Testis (tissue), 2 donors: ENCODE measurements around the gene CENPL.

ENCODE experiments used
- POLR2A ChIP-seq: fragments of 450-650 bp; IDR thresholded peaks from one replicate; pipeline ENCODE4 v1.6.1; 2017; ENCODE audit warnings: antibody characterized with exemption, mild to moderate bottlenecking, moderate library complexity
- TF ChIP-seq, protein P1 (sequence below), 3 experiments: fragments of 450-650 bp in 2 of 3; fragments of 200-600 bp in 1 of 3; sonication (generic) in 1 of 3; IDR thresholded peaks; one replicate each; pipeline ENCODE4 v1.5.1; 2016 to 2019; ENCODE audit warnings: antibody characterized with exemption in 3 of 3, mild to moderate bottlenecking in 2 of 3, moderate library complexity in 1 of 3

- TF ChIP-seq, protein P1, sequence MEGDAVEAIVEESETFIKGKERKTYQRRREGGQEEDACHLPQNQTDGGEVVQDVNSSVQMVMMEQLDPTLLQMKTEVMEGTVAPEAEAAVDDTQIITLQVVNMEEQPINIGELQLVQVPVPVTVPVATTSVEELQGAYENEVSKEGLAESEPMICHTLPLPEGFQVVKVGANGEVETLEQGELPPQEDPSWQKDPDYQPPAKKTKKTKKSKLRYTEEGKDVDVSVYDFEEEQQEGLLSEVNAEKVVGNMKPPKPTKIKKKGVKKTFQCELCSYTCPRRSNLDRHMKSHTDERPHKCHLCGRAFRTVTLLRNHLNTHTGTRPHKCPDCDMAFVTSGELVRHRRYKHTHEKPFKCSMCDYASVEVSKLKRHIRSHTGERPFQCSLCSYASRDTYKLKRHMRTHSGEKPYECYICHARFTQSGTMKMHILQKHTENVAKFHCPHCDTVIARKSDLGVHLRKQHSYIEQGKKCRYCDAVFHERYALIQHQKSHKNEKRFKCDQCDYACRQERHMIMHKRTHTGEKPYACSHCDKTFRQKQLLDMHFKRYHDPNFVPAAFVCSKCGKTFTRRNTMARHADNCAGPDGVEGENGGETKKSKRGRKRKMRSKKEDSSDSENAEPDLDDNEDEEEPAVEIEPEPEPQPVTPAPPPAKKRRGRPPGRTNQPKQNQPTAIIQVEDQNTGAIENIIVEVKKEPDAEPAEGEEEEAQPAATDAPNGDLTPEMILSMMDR (IDR thresholded peaks at IDR 0.05) = no peak
- TF ChIP-seq POLR2A = no peak
Measured at GRCh38 chr1:173863224-173864161, 38.8 kb upstream of the CENPL start.
